HL-60 (cell line): Measurements from ENCODE around the gene LRRC15.

Experiments used
- DNase-seq, 2 experiments: peaks; one replicate each; pipeline ENCODE4 v3.0.0-alpha.2; 2010 to 2020; ENCODE audit warnings: low read depth in 1 of 2, low spot score in 1 of 2
- H3K27ac ChIP-seq: fragments of 250-450 bp; sonication (Bioruptor Pico); replicated peaks from 2 replicates; pipeline ENCODE4 v1.5.1; 2020; ENCODE audit warnings: mild to moderate bottlenecking, moderate library complexity
- H3K27me3 ChIP-seq: fragments of 250-450 bp; sonication (Bioruptor Pico); 2 replicates; pipeline ENCODE4 v1.5.1; 2021; ENCODE audit warnings: mild to moderate bottlenecking, moderate library complexity; ENCODE audit not compliant: insufficient read depth, poor library complexity, severe bottlenecking
- H3K4me3 ChIP-seq: replicated peaks from 2 replicates; pipeline ENCODE4 v1.5.1; 2011; ENCODE audit warnings: mild to moderate bottlenecking, control low read depth, low read length; ENCODE audit not compliant: insufficient read depth
- CTCF ChIP-seq: IDR thresholded peaks from one replicate; pipeline ENCODE4 v1.5.1; 2011; ENCODE audit warnings: low read length, control low read depth, inconsistent platforms; ENCODE audit not compliant: insufficient read depth
- GABPA ChIP-seq: IDR thresholded peaks from 2 replicates; pipeline ENCODE4 v1.6.1; 2012; ENCODE audit warnings: low read depth
- POLR2AphosphoS5 ChIP-seq: IDR thresholded peaks from 2 replicates; pipeline ENCODE4 v1.6.1; 2012; ENCODE audit warnings: low read depth
- REST ChIP-seq: IDR thresholded peaks from 2 replicates; pipeline ENCODE4 v1.6.1; 2012; ENCODE audit warnings: low read depth; ENCODE audit not compliant: insufficient replicate concordance
- SPI1 ChIP-seq: IDR thresholded peaks from 2 replicates; pipeline ENCODE4 v1.6.1; 2012; ENCODE audit warnings: low read depth, mild to moderate bottlenecking, borderline replicate concordance

LRRC15 gene

GRCh38 chr3:194396859-194397756 is 27.6 kb upstream of the LRRC15 start:
- peak; percentile 22 to 57 for DNase-seq
- Histone ChIP-seq H3K4me3 (peak overlapping the region; percentile 18), H3K27ac (no peak overlapping the region), H3K27me3 (peaks cover 30% of the 10 kb centered on the region)
- TF ChIP-seq GABPA (peak; percentile 57; the same call in 1 of the 2 replicates), POLR2AphosphoS5 (peak; percentile 98), SPI1 (no peak; the same call in 1 of the 2 replicates), CTCF (no peak)

- Histone ChIP-seq H3K4me3 (peak overlapping the region; percentile 18), H3K27me3 (peaks cover 30% of the 10 kb centered on the region), H3K27ac (no peak overlapping the region)
- no peak for DNase-seq
- TF ChIP-seq GABPA (no peak), CTCF (no peak), POLR2AphosphoS5 (no peak), SPI1 (no peak), REST (no peak)
These were observed 27.0 kb upstream of the LRRC15 start for GRCh38 chr3:194396539-194396858.

- H3K4me3 ChIP-seq: 0 out of 2 replicates have a peak overlapping the region, but pooled peaks have one; percentile 18
- H3K27me3 ChIP-seq: peaks cover 30% of the 10 kb centered on the region
- DNase-seq: peak; percentile 22 to 68
- H3K27ac ChIP-seq: no peak overlapping the region
- no peak for TF ChIP-seq POLR2AphosphoS5
- TF ChIP-seq SPI1: no peak
- no peak for TF ChIP-seq CTCF
- TF ChIP-seq GABPA: no peak
- no peak for TF ChIP-seq REST
These were observed 26.4 kb upstream of the LRRC15 start for GRCh38 chr3:194395778-194396538.
